A549 treated with ZK216348 at 1 μM for 4 hours (cell line): ENCODE data around the gene MXRA7. TPM values are rescaled to one million over a fixed set of nuclear protein-coding genes. Genes with fewer than 3 reads are reported as not detected.

Experiments
- total RNA-seq: library from RNA; stranded (reverse); fragments of 200-300 nt; extraction: Qiagen RNA extraction; gene quantifications from 5 replicates; pipeline ENCODE4 v1.2.3, GENCODE V29; 2022; ENCODE audit warnings: low read depth

Gene MXRA7
- total RNA-seq: 55.2 to 98.1 TPM (median 62.8 TPM) in 5 replicates

GRCh38 chr17:76710863-76711611 is at the start of gene MXRA7:
MXRA7 (minus strand) TSS chr17:76710965; CDS start chr17:76710946, 19 bp downstream.

DNA sequence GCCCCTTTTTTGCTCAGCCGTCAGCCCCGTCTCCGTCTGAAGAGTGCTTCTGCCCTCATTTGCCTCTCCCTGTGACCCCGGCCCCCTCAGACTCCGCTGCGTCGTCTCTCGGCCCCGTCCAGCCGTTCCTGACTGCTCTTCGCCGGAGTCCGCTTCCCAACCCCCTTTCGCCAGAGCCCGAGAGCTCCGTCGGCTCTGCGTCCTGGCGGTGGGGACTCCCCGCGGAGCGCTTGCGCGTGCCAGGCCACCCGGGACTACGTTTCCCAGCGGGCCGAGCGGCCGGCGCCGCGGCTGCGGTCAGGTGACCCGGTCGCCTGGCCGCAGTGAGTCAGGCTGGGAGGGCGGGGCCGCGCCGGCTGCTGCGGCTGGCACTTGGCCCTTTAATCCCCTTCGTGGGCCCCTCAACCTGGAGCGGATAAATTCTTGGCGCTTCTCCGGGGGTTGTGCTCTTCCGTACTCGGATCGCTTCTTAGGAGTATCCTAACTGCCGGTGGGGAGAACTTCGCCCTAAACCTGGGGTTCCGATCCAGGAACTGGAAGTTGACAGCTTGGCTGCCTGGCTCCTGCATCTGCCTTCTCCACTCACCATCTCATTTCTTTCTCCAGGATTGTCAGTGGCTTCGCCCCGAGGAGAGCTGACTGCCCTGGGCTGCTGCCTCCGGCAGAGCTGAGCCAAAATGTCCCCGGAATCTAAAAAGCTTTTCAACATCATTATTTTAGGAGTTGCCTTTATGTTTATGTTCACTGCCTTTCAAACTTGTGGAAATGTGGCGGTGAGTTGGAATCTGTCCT is 27.1 kb upstream of the MXRA7 start, which contains the start of gene MFSD11:
Gene MFSD11, plus strand, starts transcription at position 444 of the 792 bp plus-strand sequence. Its CDS starts 234 bp downstream, at position 678.

GRCh38 chr17:76737082-76737675 is 26.4 kb upstream of the MXRA7 start, which contains the start of gene SRSF2:
SRSF2 (minus strand) TSS chr17:76737331; CDS start chr17:76737160, 171 bp downstream.

DNA sequence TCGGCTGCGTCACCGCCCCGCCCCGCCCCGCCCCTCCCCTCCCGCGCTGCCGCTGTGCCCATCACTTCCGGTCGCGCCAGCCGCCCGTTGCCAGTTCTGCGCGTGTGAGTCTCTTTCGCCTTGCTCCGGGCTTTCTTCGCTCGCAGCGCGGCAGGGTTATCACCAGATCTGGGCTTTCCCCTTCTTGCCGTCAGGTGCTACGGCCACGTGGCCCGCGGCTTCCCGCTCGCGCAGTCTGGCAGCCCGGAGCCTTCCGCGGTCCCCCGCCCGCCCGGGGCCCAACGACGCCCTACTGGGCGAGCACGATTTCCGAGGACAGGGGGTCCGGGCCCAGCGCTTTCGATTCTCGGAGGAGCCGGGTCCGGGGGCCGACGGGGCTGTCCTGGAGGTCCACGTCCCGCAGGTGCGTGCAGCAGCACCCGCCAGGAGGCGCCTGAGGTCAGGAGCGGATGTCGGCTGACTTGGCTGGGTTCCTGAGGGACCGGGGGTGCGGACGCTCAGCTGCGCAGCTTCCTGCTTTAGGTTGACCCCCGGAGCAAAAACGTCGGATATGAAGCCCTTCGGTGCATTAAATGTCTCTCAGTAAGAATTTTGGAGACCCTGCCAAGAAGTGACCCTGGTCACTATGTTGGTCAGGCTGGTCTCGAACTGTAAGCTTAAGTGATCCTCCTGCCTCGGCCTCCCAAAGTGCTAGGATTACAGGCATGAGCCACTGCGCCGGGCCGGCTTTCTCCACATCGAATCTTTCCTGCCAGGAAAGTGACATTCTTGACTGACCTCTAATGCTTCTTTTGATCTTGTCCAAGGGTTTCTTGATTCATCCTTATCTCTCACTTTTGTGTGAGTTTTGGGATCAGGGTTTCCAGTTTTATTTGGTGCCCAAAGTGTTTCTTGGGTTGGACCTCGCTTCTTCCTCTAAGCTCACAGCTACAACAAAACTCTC is 16.3 kb upstream of the MXRA7 start, which contains the start of gene METTL23:
Gene METTL23, plus strand, starts transcription at position 64 of the 943 bp plus-strand sequence. CDS start 2,872 bp downstream, outside the sequence.

DNA sequence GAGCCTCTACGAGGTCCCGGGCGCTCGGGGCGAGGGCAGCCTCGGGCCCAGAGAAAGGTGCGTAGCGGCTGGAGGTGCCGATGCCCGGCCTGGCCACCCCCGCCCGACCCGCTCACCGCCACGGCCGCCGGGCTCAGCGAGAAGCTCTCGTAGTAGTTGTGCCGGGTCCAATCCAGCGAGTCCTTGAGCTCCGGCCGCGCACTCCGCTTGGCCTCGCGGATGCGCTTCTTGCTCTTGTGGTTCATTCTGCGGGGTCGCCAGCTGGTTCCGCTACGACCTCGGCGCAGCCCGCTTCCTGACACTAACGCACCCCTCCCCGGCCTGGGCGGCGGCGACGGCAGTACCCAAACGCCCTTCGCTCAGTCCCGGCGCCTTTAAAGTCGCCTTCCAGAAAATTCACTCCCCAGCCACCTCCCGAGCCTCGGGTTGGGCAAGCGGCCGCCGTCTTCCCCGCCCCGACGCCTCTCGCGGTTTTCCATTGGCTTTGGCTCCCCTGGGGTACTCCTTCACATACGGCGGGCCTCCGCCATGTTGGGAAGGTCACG is 15.5 kb upstream of the MXRA7 start, which contains the start of gene JMJD6:
Gene JMJD6, minus strand, starts transcription at position 376 of the 545 bp plus-strand sequence. Its CDS starts 131 bp downstream, at position 245.

DNA sequence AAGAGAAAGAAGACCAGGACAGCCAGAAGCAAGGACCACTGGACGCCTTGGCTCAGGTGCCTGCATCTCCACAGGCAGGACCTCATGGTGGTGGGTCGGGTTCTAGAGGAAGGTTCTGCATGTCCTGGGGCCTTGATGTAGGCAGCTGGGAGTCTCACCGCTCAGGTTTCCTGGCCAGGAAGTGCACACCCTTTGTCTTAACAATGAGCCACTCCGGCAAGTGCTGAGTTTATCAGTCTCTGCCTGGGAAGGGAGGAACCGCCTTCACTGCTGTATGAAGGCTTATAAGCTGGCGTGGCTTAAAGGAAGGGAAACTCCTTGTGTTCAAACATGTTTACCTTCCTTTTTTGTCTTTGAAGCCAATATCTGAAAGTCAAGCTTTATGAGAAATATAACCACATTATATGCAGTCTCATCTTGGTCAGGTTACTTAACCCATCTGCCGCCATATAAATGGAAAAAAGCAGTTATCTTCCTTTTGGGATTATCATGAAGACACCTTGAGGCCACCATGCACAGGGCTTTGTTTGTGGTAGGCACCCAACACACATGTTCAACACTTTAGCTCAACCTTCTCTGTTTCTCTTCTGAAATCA is 67.1 kb downstream of the MXRA7 start, which contains the start of gene ST6GALNAC1:
Gene ST6GALNAC1, minus strand, starts transcription at position 205 of the 596 bp plus-strand sequence. Its CDS starts 119 bp downstream, at position 86.

Other genes starting within 250 kb of the MXRA7 start
- gene AANAT, start 243.4 kb downstream of the MXRA7 start, total RNA-seq: 0.29 to 0.51 TPM (median 0.37 TPM) in 4 of 5 replicates, not detected in the other
- 38.4 to 72.8 TPM (median 67.5 TPM) in 5 replicates for gene RHBDF2, start 209.5 kb downstream of the MXRA7 start, total RNA-seq
- 0.81 to 1.4 TPM (median 1.1 TPM) in 5 replicates for gene CYGB, start 173.3 kb downstream of the MXRA7 start, total RNA-seq
- not detected in 5 replicates for gene PRCD, start 170.9 kb downstream of the MXRA7 start, total RNA-seq
- 0.21 to 0.98 TPM (median 0.60 TPM) in 5 replicates for gene ST6GALNAC2, start 125.1 kb downstream of the MXRA7 start, total RNA-seq
- 0.27 to 0.60 TPM in 2 of 5 replicates, not detected in the others for gene ST6GALNAC1, start 67.2 kb downstream of the MXRA7 start, total RNA-seq
- 77.4 to 84.0 TPM (median 81.2 TPM) in 5 replicates for gene JMJD6, start 15.6 kb upstream of the MXRA7 start, total RNA-seq
- gene METTL23, start 15.9 kb upstream of the MXRA7 start, total RNA-seq: 55.9 to 69.1 TPM (median 60.4 TPM) in 5 replicates
- gene SRSF2, start 26.4 kb upstream of the MXRA7 start, total RNA-seq: 368 to 476 TPM (median 454 TPM) in 5 replicates
- 19.9 to 21.8 TPM (median 21.0 TPM) in 5 replicates for gene MFSD11, start 27.2 kb upstream of the MXRA7 start, total RNA-seq
- gene MGAT5B, start 157.4 kb upstream of the MXRA7 start, total RNA-seq: 13.1 to 25.1 TPM (median 22.7 TPM) in 5 replicates